ENCODE data around the gene NUCB2.

- TF ChIP-seq CTCF (IDR thresholded peaks at IDR 0.05), result no peak
- no peak for TF ChIP-seq POLR2A (IDR thresholded peaks at IDR 0.05)
- no peak for TF ChIP-seq POLR2AphosphoS5 (IDR thresholded peaks at IDR 0.05)
- no peak for TF ChIP-seq EP300 (IDR thresholded peaks at IDR 0.05)
Observed at GRCh38 chr11:17257196-17257595, 19.3 kb upstream of the NUCB2 start.
